Measurements from ENCODE around the gene WDR31. TPM values are rescaled to one million over a fixed set of nuclear protein-coding genes. Genes with fewer than 3 reads are reported as not detected.
"Not testable (repeated sequence)": the region's sequence is repeated elsewhere in the genome, so short reads cannot be mapped to it uniquely, and the experiment has no call there.

WDR31 gene
- total RNA-seq, 1 donor from 2014 or later, result 2.1 TPM

DNA sequence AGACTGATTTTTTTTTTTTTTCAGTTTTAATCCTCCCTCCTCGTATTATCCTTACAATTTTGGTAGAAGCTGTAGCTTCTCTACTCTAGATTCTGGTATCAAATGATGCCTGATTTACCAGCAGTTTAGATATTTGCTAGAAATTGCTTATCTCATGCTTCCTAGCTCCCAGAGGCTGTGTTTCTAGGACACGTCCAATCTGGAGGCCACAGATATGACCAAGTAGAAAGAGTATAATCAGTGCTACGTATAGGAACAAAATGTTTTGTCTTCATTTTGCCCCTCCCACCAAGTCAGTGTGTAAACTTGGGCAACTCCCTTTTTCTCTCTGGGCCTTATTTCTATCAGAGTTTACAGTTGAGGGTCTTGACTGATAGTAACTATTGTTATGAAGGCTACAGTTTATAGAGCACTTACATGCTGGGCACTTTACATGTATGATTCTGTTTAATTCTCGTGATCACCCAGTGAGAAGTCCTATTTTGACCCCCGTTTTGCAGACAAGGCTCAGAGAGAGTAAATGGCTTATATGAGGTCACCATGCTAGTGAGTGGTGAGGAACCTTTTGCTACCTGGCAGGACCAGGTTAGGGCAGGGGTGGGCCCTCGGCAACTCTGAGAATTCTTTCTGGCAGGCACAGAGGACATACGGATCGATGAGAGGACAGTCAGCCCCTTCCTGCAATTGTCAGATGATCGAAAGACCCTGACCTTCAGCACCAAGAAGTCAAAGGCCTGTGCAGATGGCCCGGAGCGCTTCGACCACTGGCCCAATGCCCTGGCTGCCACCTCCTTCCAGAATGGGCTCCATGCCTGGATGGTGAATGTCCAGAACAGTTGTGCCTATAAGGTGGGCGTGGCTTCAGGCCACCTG is 29.1 kb upstream of the WDR31 start:
- Histone ChIP-seq H3K9ac (ENCODE audit: low read depth in 1 of 3, low read length in 3 of 3) (no peak overlapping the region), H3K4me3 (ENCODE audit: low read length in 3 of 3) (peak overlapping the region in 1 of 3 donors; percentile 23), H3K27me3 (ENCODE audit: control insufficient read depth in 3 of 3, insufficient read depth in 3 of 3, low read length in 3 of 3) (no peaks in the 10 kb centered on the region), H3K36me3 (ENCODE audit: control insufficient read depth in 3 of 3, insufficient read depth in 3 of 3, low read length in 3 of 3) (peaks cover 0 to 17% (median 9%) of the 10 kb centered on the region in 3 donors), H3K27ac (ENCODE audit: low read depth, low read length) (no peak overlapping the region), H3K9me3 (ENCODE audit: control insufficient read depth in 3 of 3, low read length in 3 of 3) (no peaks in the 10 kb centered on the region), H3K4me1 (ENCODE audit: control insufficient read depth in 3 of 3, insufficient read depth in 3 of 3, low read length in 3 of 3) (peaks cover 0 to 8% (median 7%) of the 10 kb centered on the region in 3 donors)

DNA sequence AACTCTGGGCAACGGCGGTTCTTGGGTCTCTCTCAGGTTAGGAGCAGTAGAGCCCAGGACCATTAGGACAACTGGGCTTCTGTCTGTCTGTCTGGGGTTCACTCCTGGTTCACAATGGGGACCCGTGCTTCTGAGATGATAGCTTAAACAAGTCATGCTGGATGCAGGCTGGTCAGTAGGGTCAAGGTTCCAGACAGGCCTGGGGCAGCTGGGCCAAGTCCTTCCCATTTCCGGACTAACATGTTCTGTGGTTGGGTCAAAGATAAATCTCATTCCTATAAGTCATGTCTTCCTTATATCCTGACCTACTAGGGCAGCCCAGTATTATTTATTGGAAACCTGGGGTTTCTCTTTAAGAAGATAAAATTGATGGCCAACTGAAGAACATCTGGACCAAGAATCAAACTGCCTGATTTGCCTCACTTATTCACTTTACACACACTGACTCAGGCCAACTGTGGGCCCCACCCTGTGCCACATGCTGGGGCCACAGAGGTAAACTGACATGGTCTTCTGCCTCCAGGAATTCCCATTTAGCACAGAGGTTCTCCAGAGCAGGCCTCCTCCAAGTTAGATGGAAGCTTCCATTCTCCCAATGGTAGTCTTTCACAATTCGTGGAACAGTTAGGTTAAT is 28.4 kb upstream of the WDR31 start:
- Histone ChIP-seq H3K27me3 (ENCODE audit: control insufficient read depth in 3 of 3, insufficient read depth in 3 of 3, low read length in 3 of 3) (no peaks in the 10 kb centered on the region), H3K4me1 (ENCODE audit: control insufficient read depth in 3 of 3, insufficient read depth in 3 of 3, low read length in 3 of 3) (peaks cover 0 to 8% (median 7%) of the 10 kb centered on the region in 3 donors), H3K9me3 (ENCODE audit: control insufficient read depth in 3 of 3, low read length in 3 of 3) (no peaks in the 10 kb centered on the region), H3K27ac (ENCODE audit: low read depth, low read length) (no peak overlapping the region), H3K4me3 (ENCODE audit: low read length in 3 of 3) (no peak overlapping the region), H3K36me3 (ENCODE audit: control insufficient read depth in 3 of 3, insufficient read depth in 3 of 3, low read length in 3 of 3) (peaks cover 0 to 9% (median 2%) of the 10 kb centered on the region in 3 donors), H3K9ac (ENCODE audit: low read depth in 1 of 3, low read length in 3 of 3) (no peak overlapping the region)

DNA sequence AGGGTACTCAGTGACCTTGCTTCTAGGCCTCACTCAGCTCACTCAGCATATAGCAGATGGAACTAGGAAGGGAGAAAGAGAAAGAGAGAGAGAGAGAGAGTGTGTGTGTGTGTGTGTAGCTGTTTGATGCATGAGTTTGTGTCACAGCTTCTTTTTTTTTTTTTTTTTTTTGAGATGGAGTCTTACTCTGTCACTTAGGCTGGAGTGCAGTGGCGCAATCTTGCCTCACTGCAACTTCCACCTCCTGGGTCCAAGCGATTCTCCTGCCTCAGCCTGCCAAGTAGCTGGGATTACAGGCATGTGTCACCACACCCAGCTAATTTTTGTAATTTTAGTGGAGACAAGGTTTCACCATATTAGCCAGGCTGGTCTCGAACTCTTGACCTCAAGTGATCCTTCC is 25.6 kb upstream of the WDR31 start:
- not testable (repeated sequence) for H3K9ac ChIP-seq (ENCODE audit: low read depth in 1 of 3, low read length in 3 of 3); H3K36me3 ChIP-seq (ENCODE audit: control insufficient read depth in 3 of 3, insufficient read depth in 3 of 3, low read length in 3 of 3); H3K27me3 ChIP-seq (ENCODE audit: control insufficient read depth in 3 of 3, insufficient read depth in 3 of 3, low read length in 3 of 3); H3K9me3 ChIP-seq (ENCODE audit: control insufficient read depth in 3 of 3, low read length in 3 of 3); H3K27ac ChIP-seq (ENCODE audit: low read depth, low read length); H3K4me1 ChIP-seq (ENCODE audit: control insufficient read depth in 3 of 3, insufficient read depth in 3 of 3, low read length in 3 of 3); H3K4me3 ChIP-seq (ENCODE audit: low read length in 3 of 3)

DNA sequence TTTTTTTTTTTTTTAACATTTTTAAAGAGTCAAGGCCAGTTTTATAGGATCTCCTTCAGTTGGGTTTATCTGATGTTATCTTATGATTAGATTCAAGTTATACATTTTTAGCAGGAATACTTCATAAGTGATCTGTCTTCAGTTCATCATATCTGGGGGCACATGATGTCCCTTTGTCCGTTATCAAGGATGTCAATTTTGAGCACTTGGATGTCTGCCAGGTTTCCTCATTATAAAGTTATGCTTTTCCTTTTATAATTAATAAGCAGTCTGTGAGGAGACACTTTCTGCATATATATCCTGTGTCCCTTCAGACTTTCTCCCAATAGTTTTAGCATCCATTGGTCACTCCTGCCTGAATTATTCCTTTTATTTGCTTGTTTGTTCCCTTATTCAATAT is 24.9 kb upstream of the WDR31 start:
- H3K27ac ChIP-seq (ENCODE audit: low read depth, low read length), result no peak overlapping the region
- no peaks in the 10 kb centered on the region for H3K9me3 ChIP-seq (ENCODE audit: control insufficient read depth in 3 of 3, low read length in 3 of 3)
- no peaks in the 10 kb centered on the region for H3K36me3 ChIP-seq (ENCODE audit: control insufficient read depth in 3 of 3, insufficient read depth in 3 of 3, low read length in 3 of 3)
- peaks cover 0 to 6% (median 5%) of the 10 kb centered on the region in 3 donors for H3K4me1 ChIP-seq (ENCODE audit: control insufficient read depth in 3 of 3, insufficient read depth in 3 of 3, low read length in 3 of 3)
- H3K9ac ChIP-seq (ENCODE audit: low read depth in 1 of 3, low read length in 3 of 3), result no peak overlapping the region
- no peaks in the 10 kb centered on the region for H3K27me3 ChIP-seq (ENCODE audit: control insufficient read depth in 3 of 3, insufficient read depth in 3 of 3, low read length in 3 of 3)
- no peak overlapping the region for H3K4me3 ChIP-seq (ENCODE audit: low read length in 3 of 3)

DNA sequence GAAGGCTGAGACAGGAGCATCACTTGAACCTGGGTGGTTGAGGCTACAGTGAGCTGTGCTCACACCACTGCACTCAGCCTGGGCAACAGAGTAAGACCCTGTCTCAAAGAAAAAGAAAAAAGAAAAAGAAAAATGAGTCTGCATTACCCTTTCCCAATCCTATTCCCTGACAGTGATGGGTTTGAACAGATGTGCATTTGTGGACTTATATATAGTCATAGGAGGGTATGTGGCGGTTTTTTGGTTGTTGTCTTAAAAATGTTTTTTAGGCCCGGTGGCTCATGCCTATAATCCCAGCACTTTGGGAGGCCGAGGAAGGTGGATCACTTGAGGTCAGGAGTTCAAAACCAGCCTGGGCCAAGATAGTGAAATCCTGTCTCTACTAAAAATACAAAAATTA is 23.3 kb upstream of the WDR31 start:
- Histone ChIP-seq H3K27ac (ENCODE audit: low read depth, low read length) (no peak overlapping the region), H3K4me3 (ENCODE audit: low read length in 3 of 3) (no peak overlapping the region), H3K36me3 (ENCODE audit: control insufficient read depth in 3 of 3, insufficient read depth in 3 of 3, low read length in 3 of 3) (no peaks in the 10 kb centered on the region)

DNA sequence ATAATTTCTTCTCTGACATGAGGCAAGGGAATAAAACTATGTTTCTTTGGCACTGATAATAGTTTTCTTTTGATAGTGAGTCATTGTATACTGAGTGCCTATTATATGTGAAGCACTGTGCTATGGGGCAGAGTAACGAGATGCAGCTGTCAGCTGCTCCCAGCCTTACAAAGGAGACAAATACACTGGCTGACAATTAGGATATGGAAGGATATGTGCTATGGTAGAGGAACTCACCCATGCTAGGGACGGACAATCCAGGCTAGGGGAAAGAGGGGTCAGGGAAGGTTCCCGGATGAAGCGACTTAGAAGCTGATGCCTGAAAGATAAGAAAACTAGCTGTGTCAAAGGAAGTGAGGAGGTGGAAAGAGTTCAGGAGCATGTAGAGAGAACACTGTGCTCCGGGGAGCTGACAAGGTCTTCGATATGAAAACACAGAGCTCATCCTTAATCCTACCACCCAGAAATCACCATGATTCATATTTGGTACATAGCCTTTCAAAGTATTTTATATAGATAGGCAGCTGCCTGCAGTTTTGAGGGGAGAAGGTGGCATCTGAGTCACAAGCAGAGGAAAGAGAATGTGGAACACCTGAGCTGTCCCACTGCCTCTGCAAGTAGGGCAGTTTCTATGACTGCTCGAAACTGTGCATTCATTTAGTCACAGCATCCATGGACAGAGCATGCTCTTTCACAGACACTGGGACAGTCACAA is 21.4 kb upstream of the WDR31 start:
- Histone ChIP-seq H3K9ac (ENCODE audit: low read depth in 1 of 3, low read length in 3 of 3) (no peak overlapping the region), H3K9me3 (ENCODE audit: control insufficient read depth in 3 of 3, low read length in 3 of 3) (no peaks in the 10 kb centered on the region), H3K36me3 (ENCODE audit: control insufficient read depth in 3 of 3, insufficient read depth in 3 of 3, low read length in 3 of 3) (no peaks in the 10 kb centered on the region), H3K4me1 (ENCODE audit: control insufficient read depth in 3 of 3, insufficient read depth in 3 of 3, low read length in 3 of 3) (no peaks in the 10 kb centered on the region), H3K4me3 (ENCODE audit: low read length in 3 of 3) (no peak overlapping the region), H3K27ac (ENCODE audit: low read depth, low read length) (no peak overlapping the region), H3K27me3 (ENCODE audit: control insufficient read depth in 3 of 3, insufficient read depth in 3 of 3, low read length in 3 of 3) (no peaks in the 10 kb centered on the region)

More for the DNA sequence above, 23.3 kb upstream of the WDR31 start:
- Histone ChIP-seq H3K27me3 (ENCODE audit: control insufficient read depth in 3 of 3, insufficient read depth in 3 of 3, low read length in 3 of 3) (no peaks in the 10 kb centered on the region), H3K9me3 (ENCODE audit: control insufficient read depth in 3 of 3, low read length in 3 of 3) (no peaks in the 10 kb centered on the region), H3K4me1 (ENCODE audit: control insufficient read depth in 3 of 3, insufficient read depth in 3 of 3, low read length in 3 of 3) (no peaks in the 10 kb centered on the region), H3K9ac (ENCODE audit: low read depth in 1 of 3, low read length in 3 of 3) (no peak overlapping the region)

DNA sequence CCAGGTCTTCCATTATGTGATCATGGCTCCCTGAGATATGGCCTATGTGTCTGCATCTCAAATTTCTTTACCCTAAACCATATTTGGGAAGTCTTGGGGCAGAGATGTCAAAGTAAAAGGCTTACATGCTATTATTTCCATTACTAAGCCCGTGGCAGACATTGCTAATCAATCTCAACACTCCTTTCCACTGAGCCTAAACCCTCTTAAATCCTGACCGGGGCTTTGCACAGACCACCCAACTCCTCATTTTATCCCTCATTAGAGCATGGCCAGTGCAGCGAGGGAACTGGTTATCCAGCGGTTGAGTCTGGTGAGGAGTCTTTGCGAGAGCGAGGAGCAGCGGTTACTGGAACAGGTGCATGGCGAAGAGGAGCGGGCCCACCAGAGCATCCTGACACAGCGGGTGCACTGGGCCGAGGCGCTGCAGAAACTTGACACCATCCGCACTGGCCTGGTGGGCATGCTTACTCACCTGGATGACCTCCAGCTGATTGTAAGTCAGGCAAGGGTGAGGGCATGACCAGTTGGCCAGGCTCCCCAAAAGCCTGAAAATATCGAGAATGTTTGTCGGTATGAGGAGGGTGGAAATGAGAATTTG is 20.3 kb upstream of the WDR31 start:
- no peaks in the 10 kb centered on the region for H3K4me1 ChIP-seq (ENCODE audit: control insufficient read depth in 3 of 3, insufficient read depth in 3 of 3, low read length in 3 of 3)
- no peaks in the 10 kb centered on the region for H3K36me3 ChIP-seq (ENCODE audit: control insufficient read depth in 3 of 3, insufficient read depth in 3 of 3, low read length in 3 of 3)
- H3K27ac ChIP-seq (ENCODE audit: low read depth, low read length), result no peak overlapping the region
- H3K9me3 ChIP-seq (ENCODE audit: control insufficient read depth in 3 of 3, low read length in 3 of 3), result no peaks in the 10 kb centered on the region
- H3K4me3 ChIP-seq (ENCODE audit: low read length in 3 of 3), result no peak overlapping the region
- H3K9ac ChIP-seq (ENCODE audit: low read depth in 1 of 3, low read length in 3 of 3), result no peak overlapping the region
- H3K27me3 ChIP-seq (ENCODE audit: control insufficient read depth in 3 of 3, insufficient read depth in 3 of 3, low read length in 3 of 3), result no peaks in the 10 kb centered on the region

DNA sequence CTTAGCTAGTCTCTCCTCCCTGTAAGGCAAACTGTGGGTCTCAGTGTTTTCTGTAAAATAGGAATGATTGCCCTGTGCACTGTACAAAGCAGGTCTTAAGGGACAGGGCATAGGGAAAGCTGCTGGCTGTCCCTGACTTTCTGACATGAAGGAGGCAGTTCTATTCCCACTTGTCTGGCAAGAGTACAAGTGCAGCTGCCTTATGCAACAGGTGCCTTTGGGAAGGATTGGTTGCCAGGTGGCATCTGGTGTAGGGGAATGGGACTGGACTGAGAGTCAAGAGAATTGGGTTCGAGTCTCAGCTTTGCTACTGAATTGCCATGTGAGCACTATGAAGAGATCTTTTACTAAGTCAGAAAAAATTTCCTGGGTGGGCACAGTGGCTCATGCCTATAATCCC is 19.3 kb upstream of the WDR31 start:
- Histone ChIP-seq H3K9me3 (ENCODE audit: control insufficient read depth in 3 of 3, low read length in 3 of 3) (no peaks in the 10 kb centered on the region), H3K36me3 (ENCODE audit: control insufficient read depth in 3 of 3, insufficient read depth in 3 of 3, low read length in 3 of 3) (no peaks in the 10 kb centered on the region), H3K9ac (ENCODE audit: low read depth in 1 of 3, low read length in 3 of 3) (no peak overlapping the region), H3K27ac (ENCODE audit: low read depth, low read length) (no peak overlapping the region), H3K27me3 (ENCODE audit: control insufficient read depth in 3 of 3, insufficient read depth in 3 of 3, low read length in 3 of 3) (peaks cover 0 to 4% (median 0%) of the 10 kb centered on the region in 3 donors), H3K4me3 (ENCODE audit: low read length in 3 of 3) (no peak overlapping the region), H3K4me1 (ENCODE audit: control insufficient read depth in 3 of 3, insufficient read depth in 3 of 3, low read length in 3 of 3) (no peaks in the 10 kb centered on the region)

DNA sequence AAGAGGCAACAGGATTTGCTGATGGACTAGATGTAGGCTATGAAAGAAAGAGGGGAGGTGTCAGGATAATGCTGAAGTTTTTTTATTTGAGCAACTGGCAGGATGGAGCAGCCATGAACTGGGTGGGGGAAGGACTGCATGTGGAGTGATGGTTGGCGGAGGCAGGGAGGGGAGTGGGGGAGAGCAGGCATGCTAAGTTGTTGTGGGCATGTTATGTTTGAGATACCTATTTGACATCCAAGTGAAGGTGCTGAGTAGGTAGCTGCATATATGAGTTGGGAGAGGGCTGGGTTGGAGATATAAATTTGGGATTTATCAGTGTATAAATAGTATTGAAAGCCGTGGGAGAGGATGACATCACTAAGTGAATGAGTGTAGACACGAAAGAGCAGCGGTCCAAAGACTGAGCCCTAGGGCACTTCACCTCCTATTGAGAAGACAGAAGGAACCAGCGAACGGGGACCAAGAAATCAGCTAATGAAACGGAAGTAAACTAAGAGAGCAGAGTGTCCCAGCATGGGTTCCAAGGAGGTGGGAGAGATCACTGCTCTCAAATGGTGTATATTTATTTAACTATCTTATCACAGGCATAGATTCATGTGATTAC is 16.7 kb upstream of the WDR31 start:
- H3K36me3 ChIP-seq (ENCODE audit: control insufficient read depth in 3 of 3, insufficient read depth in 3 of 3, low read length in 3 of 3), result no peaks in the 10 kb centered on the region
- H3K9ac ChIP-seq (ENCODE audit: low read depth in 1 of 3, low read length in 3 of 3), result no peak overlapping the region
- H3K9me3 ChIP-seq (ENCODE audit: control insufficient read depth in 3 of 3, low read length in 3 of 3), result no peaks in the 10 kb centered on the region
- peaks cover 7 to 21% (median 12%) of the 10 kb centered on the region in 3 donors for H3K27me3 ChIP-seq (ENCODE audit: control insufficient read depth in 3 of 3, insufficient read depth in 3 of 3, low read length in 3 of 3)
- H3K27ac ChIP-seq (ENCODE audit: low read depth, low read length), result no peak overlapping the region
- H3K4me3 ChIP-seq (ENCODE audit: low read length in 3 of 3), result no peak overlapping the region
- no peaks in the 10 kb centered on the region for H3K4me1 ChIP-seq (ENCODE audit: control insufficient read depth in 3 of 3, insufficient read depth in 3 of 3, low read length in 3 of 3)

All from skeletal muscle tissue (tissue), 4 donors.